Liver (tissue), 9 donors: ENCODE results near the gene ZNF653. TPM values are rescaled to one million over a fixed set of nuclear protein-coding genes. Genes with fewer than 3 reads are reported as not detected.

Source experiments
- DNase-seq: peaks from one replicate; pipeline ENCODE4 v3.0.0-alpha.2; 2017; ENCODE audit warnings: low spot score
- H3K27ac ChIP-seq, 2 donors: one replicate each; pipeline ENCODE4 v1.7.0; 2013; ENCODE audit warnings: inconsistent platforms in 2 of 2, low read length in 2 of 2, control low read depth in 1 of 2, low read depth in 1 of 2, mild to moderate bottlenecking in 1 of 2
- H3K27me3 ChIP-seq, 4 donors: one replicate each; pipeline versions ENCODE4 v1.6.1 to v1.7.0; 2013; ENCODE audit warnings: low read length in 3 of 4, inconsistent platforms in 1 of 4, mild to moderate bottlenecking in 1 of 4, moderate library complexity in 1 of 4; ENCODE audit not compliant: control insufficient read depth in 4 of 4, insufficient read depth in 4 of 4
- H3K36me3 ChIP-seq, 4 donors: one replicate each; pipeline versions ENCODE4 v1.6.1 to v1.7.0; 2013; ENCODE audit warnings: low read length in 3 of 4, mild to moderate bottlenecking in 3 of 4, low read depth in 1 of 4, moderate library complexity in 1 of 4; ENCODE audit not compliant: control insufficient read depth in 4 of 4, insufficient read depth in 3 of 4
- H3K4me1 ChIP-seq, 4 donors: one replicate each; pipeline versions ENCODE4 v1.6.1 to v1.7.0; 2013; ENCODE audit warnings: low read length in 3 of 4, mild to moderate bottlenecking in 3 of 4, moderate library complexity in 1 of 4; ENCODE audit not compliant: control insufficient read depth in 4 of 4, insufficient read depth in 4 of 4
- H3K4me3 ChIP-seq, 3 donors: one replicate each; pipeline versions ENCODE4 v1.6.1 to v1.7.0; 2013; ENCODE audit warnings: low read length in 3 of 3, control low read depth in 1 of 3, low read depth in 1 of 3, mild to moderate bottlenecking in 1 of 3
- H3K9ac ChIP-seq, 2 donors: one replicate each; pipeline ENCODE4 v1.7.0; 2013; ENCODE audit warnings: low read length in 2 of 2, mild to moderate bottlenecking in 2 of 2, moderate library complexity in 2 of 2, control low read depth in 1 of 2, low read depth in 1 of 2
- H3K9me3 ChIP-seq, 4 donors: one replicate each; pipeline versions ENCODE4 v1.6.1 to v1.7.0; 2013; ENCODE audit warnings: low read length in 3 of 4; ENCODE audit not compliant: control insufficient read depth in 4 of 4
- ATF3 ChIP-seq: IDR thresholded peaks from 2 replicates; pipeline ENCODE4 v1.6.1; 2016; ENCODE audit warnings: antibody characterized with exemption
- CTCF ChIP-seq: fragments of 150-350 bp; IDR thresholded peaks from 2 replicates; pipeline ENCODE4 v1.5.1; 2017; ENCODE audit warnings: improper control_type of control experiment, low read depth, low read length; ENCODE audit not compliant: missing input control
- EGR1 ChIP-seq, 2 donors: IDR thresholded peaks; 2 replicates each; pipeline ENCODE4 v1.6.1; 2016 to 2018; ENCODE audit warnings: antibody characterized with exemption in 2 of 2, low read depth in 2 of 2
- FOXA1 ChIP-seq: IDR thresholded peaks from 2 replicates; pipeline ENCODE4 v1.6.1; 2016; ENCODE audit warnings: antibody characterized with exemption
- FOXA2 ChIP-seq: IDR thresholded peaks from 2 replicates; pipeline ENCODE4 v1.6.1; 2016; ENCODE audit warnings: antibody characterized with exemption
- GABPA ChIP-seq, 2 donors: IDR thresholded peaks in 1 of 2; conservative IDR thresholded peaks in 1 of 2; 2 replicates each; pipeline ENCODE4 v1.6.1; 2016; ENCODE audit warnings: antibody characterized with exemption in 2 of 2, mild to moderate bottlenecking in 1 of 2, moderate library complexity in 1 of 2
- HNF4A ChIP-seq, 2 donors: conservative IDR thresholded peaks; 2 replicates each; pipeline ENCODE4 v1.6.1; 2016; ENCODE audit warnings: antibody characterized with exemption in 2 of 2, mild to moderate bottlenecking in 2 of 2
- HNF4G ChIP-seq: IDR thresholded peaks from 2 replicates; pipeline ENCODE4 v1.6.1; 2016; ENCODE audit warnings: antibody characterized with exemption
- JUND ChIP-seq, 2 donors: IDR thresholded peaks; 2 replicates each; pipeline ENCODE4 v1.6.1; 2016; ENCODE audit warnings: antibody characterized with exemption in 2 of 2
- MAX ChIP-seq: IDR thresholded peaks from 2 replicates; pipeline ENCODE4 v1.6.1; 2016; ENCODE audit warnings: antibody characterized with exemption
- NR2F2 ChIP-seq: IDR thresholded peaks from 2 replicates; pipeline ENCODE4 v1.6.1; 2016; ENCODE audit warnings: antibody characterized with exemption
- RAD21 ChIP-seq, 2 donors: IDR thresholded peaks; 2 replicates each; pipeline ENCODE4 v1.6.1; 2016; ENCODE audit warnings: antibody characterized with exemption in 2 of 2, mild to moderate bottlenecking in 2 of 2
- REST ChIP-seq: IDR thresholded peaks from 2 replicates; pipeline ENCODE4 v1.6.1; 2016; ENCODE audit warnings: antibody characterized with exemption, mild to moderate bottlenecking
- RXRA ChIP-seq, 2 donors: IDR thresholded peaks; 2 replicates each; pipeline ENCODE4 v1.6.1; 2017 to 2018; ENCODE audit warnings: antibody characterized with exemption in 2 of 2, mild to moderate bottlenecking in 1 of 2
- SP1 ChIP-seq: IDR thresholded peaks from 2 replicates; pipeline ENCODE4 v1.6.1; 2018; ENCODE audit warnings: antibody characterized with exemption, mild to moderate bottlenecking
- TAF1 ChIP-seq: conservative IDR thresholded peaks from 2 replicates; pipeline ENCODE4 v1.6.1; 2016; ENCODE audit warnings: antibody characterized with exemption, mild to moderate bottlenecking
- YY1 ChIP-seq: IDR thresholded peaks from 2 replicates; pipeline ENCODE4 v1.6.1; 2016; ENCODE audit warnings: antibody characterized with exemption, mild to moderate bottlenecking
- ZBTB33 ChIP-seq: IDR thresholded peaks from 2 replicates; pipeline ENCODE4 v1.6.1; 2016; ENCODE audit warnings: antibody characterized with exemption
- WGBS: extraction: QIAGEN DNeasy Blood & Tissue Kit; methylation state at CpG from one replicate; pipeline ENCODE4 v1.1.7; 2013; 5-methylcytosine and 5-hydroxymethylcytosine counted together
- polyA plus RNA-seq, 2 donors: library from polyadenylated mRNA; stranded (reverse) in 1 of 2; unstranded in 1 of 2; fragments of 200-250 nt in 1 of 2; fragments of >200 nt in 1 of 2; fragmentation: Nextera tagmentation in 1 of 2; extraction: Ambion mirVana in 1 of 2; gene quantifications; one replicate each; pipeline versions ENCODE4 v1.2.1 to v1.2.3, GENCODE V29; 2013 to 2015
- total RNA-seq, 2 donors: library from RNA; depleted of rRNA; stranded (reverse); fragments of >200 nt; gene quantifications; one replicate each; pipeline ENCODE4 v1.2.3, GENCODE V29; 2014
- donor health status: healthy.
- donor health status: healthy.
- donor health status: healthy.
- donor health status: healthy.
- donor health status: healthy.

Gene ZNF653
- total and polyA plus RNA-seq, 4 donors: 1.3 to 4.6 (median 3.1) TPM

GRCh38 chr19:11549386-11549953 lies 43.8 kb upstream of the ZNF653 start:
- no peak for TF ChIP-seq FOXA1
- no peak for TF ChIP-seq ATF3
- no peak for TF ChIP-seq RAD21 (IDR thresholded peaks at IDR 0.05)
- TF ChIP-seq FOXA2: no peak
- no peak for TF ChIP-seq SP1
- no peak for TF ChIP-seq NR2F2
- no peak for TF ChIP-seq REST
- no peak for TF ChIP-seq MAX
- TF ChIP-seq GABPA (IDR thresholded peaks at IDR 0.05 in 1 of 2, conservative IDR thresholded peaks at IDR 0.05 in 1 of 2): no peak
- TF ChIP-seq TAF1: no peak
- TF ChIP-seq ZBTB33: no peak
- no peak for TF ChIP-seq HNF4A (conservative IDR thresholded peaks at IDR 0.05)
- no peak for TF ChIP-seq JUND (IDR thresholded peaks at IDR 0.05)
- no peak for TF ChIP-seq EGR1 (IDR thresholded peaks at IDR 0.05; ENCODE audit: low read depth in 2 of 2)
- no peak for TF ChIP-seq CTCF
- no peak for TF ChIP-seq YY1
- no peak for TF ChIP-seq HNF4G
- no peak for TF ChIP-seq RXRA (IDR thresholded peaks at IDR 0.05)
- no peaks in the 10 kb centered on the region for H3K4me1 ChIP-seq
- WGBS: 95% methylated on average over 24 of the region's 24 CpGs
- H3K36me3 ChIP-seq: peaks cover 4 to 21% (median 6%) of the 10 kb centered on the region in 4 donors
- no peaks in the 10 kb centered on the region for H3K9me3 ChIP-seq
- no peak overlapping the region for H3K4me3 ChIP-seq
- H3K27me3 ChIP-seq: no peaks in the 10 kb centered on the region
- H3K9ac ChIP-seq: no peak overlapping the region
- H3K27ac ChIP-seq: no peak overlapping the region
- no peak for DNase-seq
